NCI-H2227 (cell line): ENCODE measurements around the gene UQCC5.

Experiments used
- DNase-seq: peaks from one replicate; lab custom pipeline; 2025; ENCODE audit not compliant: unreplicated experiment; lab: John Stamatoyannopoulos, UW

UQCC5 gene, protein sequence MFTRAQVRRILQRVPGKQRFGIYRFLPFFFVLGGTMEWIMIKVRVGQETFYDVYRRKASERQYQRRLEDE

DNA sequence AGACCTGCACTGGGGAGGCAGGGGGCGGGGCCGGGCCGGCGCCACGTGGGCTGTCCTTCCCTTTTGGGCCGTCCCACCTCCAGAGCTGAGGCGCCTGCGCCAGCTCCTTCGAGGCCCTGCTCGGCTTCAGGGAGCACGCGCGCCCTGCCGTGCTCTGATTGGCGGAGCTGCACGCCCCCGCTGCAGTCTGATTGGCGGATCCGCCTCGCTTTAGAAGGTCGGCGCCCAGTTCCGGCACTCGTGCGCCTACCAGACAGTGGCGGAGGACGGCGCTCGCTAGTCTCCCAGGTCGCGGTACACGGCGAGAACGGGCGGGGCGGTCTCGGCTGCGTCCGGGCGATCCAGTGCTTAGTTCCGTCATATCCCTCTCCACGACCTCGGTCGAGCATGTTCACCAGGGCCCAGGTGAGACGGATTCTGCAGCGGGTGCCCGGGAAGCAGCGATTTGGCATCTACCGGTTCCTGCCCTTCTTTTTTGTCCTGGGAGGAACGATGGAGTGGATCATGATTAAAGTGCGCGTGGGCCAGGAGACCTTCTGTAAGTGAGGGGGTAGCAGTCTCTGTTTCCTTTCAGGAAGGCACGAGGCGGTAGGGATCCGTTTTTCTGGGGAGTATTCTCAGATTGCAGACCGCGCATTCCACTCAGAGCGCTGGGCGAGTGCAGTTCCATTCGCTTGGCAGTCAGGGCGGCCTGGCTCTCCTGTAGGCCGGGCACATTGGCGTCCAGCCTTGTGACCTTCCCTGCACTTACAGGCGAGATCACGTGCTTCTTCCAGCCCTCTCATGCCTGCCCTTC, at the start of gene UQCC5:
Gene UQCC5, plus strand, starts transcription at position 237 of the 796 bp plus-strand sequence. Its CDS starts 151 bp downstream, at position 388.
- peak; percentile 97 for DNase-seq

DNA sequence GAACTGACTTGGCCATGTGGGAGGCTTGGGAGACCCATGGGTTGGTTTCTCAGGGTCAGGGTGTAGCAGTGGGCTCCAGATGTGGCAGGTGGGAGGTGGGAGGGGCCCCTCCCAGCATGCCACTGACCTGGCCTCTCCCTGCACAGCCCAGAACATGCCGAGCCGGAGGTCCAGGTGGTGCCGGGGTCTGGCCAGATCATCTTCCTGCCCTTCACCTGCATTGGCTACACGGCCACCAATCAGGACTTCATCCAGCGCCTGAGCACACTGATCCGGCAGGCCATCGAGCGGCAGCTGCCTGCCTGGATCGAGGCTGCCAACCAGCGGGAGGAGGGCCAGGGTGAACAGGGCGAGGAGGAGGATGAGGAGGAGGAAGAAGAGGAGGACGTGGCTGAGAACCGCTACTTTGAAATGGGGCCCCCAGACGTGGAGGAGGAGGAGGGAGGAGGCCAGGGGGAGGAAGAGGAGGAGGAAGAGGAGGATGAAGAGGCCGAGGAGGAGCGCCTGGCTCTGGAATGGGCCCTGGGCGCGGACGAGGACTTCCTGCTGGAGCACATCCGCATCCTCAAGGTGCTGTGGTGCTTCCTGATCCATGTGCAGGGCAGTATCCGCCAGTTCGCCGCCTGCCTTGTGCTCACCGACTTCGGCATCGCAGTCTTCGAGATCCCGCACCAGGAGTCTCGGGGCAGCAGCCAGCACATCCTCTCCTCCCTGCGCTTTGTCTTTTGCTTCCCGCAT, 49.2 kb upstream of the UQCC5 start:
- DNase-seq, result no peak

DNA sequence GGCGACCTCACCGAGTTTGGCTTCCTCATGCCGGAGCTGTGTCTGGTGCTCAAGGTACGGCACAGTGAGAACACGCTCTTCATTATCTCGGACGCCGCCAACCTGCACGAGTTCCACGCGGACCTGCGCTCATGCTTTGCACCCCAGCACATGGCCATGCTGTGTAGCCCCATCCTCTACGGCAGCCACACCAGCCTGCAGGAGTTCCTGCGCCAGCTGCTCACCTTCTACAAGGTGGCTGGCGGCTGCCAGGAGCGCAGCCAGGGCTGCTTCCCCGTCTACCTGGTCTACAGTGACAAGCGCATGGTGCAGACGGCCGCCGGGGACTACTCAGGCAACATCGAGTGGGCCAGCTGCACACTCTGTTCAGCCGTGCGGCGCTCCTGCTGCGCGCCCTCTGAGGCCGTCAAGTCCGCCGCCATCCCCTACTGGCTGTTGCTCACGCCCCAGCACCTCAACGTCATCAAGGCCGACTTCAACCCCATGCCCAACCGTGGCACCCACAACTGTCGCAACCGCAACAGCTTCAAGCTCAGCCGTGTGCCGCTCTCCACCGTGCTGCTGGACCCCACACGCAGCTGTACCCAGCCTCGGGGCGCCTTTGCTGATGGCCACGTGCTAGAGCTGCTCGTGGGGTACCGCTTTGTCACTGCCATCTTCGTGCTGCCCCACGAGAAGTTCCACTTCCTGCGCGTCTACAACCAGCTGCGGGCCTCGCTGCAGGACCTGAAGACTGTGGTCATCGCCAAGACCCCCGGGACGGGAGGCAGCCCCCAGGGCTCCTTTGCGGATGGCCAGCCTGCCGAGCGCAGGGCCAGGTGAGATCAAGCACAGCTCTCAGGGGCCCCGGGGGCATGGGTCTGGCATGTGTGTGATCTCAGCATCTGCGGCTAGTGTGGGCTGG, 48.4 kb upstream of the UQCC5 start:
- DNase-seq, result no peak

DNA sequence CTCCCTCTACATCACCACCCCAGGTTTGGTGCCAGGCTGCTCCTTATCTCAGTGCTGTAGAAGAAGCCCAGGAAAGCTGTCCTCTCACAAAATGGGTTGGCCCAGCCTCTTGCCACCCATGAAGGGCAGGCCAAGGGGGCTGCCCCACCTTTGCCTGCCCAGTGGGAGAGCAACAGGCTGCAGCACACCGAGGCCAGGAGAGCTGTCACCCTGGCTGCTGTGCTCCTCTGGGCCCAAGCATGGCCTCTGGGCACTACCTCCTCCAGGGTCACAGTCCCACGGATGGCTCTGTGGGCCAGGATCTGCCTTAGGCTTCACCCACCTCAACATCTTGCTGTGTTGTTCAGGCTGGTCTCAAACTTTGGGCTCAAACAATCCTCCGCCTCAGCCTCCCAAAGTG, 47.7 kb upstream of the UQCC5 start:
- no peak for DNase-seq

DNA sequence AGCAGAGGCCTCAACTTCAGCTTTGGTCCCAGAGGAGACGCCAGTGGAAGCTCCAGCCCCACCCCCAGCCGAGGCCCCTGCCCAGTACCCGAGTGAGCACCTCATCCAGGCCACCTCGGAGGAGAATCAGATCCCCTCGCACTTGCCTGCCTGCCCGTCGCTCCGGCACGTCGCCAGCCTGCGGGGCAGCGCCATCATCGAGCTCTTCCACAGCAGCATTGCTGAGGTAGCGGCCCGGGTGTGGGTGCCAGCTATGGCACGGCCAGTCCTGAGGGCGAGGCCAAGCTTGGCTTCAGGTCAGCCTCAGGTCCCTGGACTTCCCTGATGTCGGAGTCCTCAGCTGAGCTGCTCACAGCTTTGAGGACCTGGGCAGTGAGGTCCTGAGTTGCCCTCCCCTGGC, 47.0 kb upstream of the UQCC5 start:
- DNase-seq, result no peak

DNA sequence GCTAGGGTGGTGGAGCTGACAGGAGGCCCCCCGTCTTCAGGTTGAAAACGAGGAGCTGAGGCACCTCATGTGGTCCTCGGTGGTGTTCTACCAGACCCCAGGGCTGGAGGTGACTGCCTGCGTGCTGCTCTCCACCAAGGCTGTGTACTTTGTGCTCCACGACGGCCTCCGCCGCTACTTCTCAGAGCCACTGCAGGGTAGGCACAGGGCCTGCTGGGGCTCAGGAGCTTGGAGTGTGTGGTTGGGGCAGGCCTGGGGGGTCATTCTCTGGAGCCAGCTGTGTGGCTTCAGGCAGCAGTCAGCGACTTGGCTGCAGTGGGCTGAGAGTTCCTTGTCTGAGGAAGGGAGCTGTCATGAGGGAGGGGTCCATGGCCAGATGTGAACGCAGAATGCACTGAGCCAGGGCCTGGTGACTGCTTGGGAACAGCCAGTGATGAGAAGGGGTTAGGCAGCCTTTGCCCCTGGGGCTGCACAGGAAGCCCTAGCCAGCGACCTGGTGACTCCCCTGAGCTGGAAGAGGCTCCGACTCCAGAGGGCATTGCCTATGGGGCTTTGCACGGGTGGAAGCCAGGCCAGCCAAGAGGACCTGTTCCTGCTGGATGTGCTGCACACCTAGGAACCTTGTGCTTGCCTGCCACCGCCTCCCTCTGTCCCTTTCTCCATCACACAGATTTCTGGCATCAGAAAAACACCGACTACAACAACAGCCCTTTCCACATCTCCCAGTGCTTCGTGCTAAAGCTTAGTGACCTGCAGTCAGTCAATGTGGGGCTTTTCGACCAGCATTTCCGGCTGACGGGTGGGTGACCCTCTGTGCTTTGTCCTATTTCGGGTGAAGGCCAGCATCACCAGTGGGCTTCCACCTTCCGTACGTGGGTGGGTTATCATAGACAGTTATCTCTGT, 46.1 kb upstream of the UQCC5 start:
- DNase-seq, result no peak

DNA sequence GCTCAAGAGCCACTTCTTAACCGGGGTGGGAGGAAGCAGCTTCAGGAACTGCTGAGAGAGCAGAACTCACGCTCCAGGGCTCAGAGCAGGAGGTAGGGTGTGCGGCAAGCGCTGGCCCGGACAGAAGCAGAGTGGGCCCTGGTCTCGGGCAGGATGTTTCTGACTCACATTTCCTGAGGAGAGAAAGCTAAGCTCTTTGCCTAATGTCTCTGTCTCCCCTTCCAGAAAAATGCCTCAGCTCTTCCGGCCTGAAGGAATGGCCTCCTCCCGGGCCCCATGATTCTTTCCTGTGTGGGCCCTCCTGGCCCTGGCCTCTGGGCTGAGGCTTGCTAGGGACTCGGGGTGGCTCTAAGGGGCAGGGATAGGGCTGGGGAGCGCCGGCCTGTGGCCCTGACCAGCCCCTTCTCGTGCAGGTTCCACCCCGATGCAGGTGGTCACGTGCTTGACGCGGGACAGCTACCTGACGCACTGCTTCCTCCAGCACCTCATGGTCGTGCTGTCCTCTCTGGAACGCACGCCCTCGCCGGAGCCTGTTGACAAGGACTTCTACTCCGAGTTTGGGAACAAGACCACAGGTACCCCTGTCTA, 45.4 kb upstream of the UQCC5 start:
- DNase-seq, result no peak

DNA sequence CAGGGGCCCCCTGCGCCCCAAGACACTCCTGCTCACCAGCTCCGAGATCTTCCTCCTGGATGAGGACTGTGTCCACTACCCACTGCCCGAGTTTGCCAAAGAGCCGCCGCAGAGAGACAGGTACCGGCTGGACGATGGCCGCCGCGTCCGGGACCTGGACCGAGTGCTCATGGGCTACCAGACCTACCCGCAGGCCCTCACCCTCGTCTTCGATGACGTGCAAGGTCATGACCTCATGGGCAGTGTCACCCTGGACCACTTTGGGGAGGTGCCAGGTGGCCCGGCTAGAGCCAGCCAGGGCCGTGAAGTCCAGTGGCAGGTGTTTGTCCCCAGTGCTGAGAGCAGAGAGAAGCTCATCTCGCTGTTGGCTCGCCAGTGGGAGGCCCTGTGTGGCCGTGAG, 44.3 kb upstream of the UQCC5 start:
- DNase-seq, result no peak

DNA sequence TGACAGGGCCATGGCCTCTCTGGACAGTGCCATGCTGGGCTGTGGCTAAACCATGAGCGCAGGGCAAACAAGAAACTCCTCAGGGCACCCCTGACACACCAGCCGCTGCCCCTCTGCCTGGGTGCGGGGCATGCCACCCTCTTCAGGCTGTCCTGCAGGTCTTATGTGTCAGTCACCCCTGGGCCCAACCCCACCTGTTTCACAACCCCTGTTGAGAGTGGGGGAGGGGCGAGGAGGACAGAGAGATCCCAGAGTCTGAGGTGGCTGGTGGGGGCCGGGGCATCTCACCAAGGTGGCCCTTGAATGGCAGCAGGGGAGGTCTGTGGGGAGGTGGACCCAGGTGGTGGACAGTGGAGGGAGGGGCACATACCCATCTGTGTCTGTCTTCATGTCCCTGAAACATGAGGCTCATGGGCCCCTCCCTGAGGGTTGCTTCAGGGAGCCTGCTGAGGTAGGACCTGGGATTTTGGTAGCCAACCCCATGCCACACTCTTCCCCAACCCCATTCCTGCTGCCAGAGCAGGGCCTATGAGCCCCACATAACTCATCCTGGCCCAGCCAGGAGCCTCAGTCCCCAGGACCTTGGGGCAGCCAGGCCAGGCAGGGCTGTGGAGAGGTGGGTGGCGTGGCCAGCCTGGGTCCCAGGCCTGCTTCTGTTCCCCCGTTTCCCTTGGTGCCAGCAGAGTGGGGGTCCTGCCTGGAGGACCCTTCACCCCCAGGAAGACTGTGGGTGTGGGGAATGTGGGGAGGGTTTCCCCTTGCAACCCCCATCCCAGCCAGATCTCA, 43.0 kb upstream of the UQCC5 start:
- no peak for DNase-seq

DNA sequence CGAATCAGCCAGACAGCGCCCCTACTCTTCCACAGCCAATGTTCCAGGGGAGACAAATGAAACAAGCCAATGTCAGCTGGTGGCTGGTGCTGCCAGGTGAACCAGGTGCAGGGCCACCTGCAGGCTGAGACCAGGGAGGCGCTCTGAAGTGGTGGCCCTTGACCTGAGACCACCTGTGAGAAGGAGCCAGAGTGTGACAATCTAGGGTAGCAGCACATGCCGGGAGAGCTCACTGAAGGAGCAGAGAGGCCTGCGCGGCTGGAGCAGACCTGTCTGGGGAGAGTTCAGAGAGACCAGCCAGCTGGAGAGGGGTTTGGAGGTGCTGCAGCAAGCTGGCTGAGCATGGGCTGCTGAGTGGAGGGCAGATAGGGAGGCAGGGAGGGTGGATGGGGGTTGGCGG, 42.0 kb upstream of the UQCC5 start:
- DNase-seq, result no peak

DNA sequence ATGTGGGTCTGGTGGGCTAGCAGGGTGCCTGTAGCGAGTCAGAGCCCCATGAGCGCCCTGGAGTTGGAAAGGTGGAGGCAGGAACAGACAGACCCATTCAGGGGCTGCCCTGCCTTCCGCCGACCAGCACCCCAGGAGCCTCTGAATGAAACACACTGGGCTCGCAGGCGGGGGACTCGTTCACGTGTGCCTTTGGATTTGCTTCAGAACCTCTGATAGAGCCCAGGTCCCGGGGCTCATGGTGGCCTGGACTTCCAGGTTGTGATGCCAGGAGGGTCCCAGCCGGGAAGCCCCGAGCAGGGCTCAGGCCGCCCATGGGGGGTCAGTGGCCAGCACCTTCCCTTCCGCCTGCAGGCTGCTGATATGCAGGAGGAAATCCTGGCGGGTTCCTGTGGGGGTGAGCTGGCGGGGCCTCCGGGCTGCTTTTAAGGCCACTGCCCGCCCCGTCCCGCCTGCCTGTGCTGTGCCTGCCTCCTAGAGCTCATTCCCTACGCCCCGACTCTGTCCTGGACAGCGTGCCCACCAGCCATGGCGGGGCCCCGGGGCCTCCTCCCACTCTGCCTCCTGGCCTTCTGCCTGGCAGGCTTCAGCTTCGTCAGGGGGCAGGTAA, 41.4 kb upstream of the UQCC5 start, which contains the start of gene STAB1:
Gene STAB1, plus strand, starts transcription at position 453 of the 610 bp plus-strand sequence. Its CDS starts 76 bp downstream, at position 529.
- DNase-seq, result no peak

DNA sequence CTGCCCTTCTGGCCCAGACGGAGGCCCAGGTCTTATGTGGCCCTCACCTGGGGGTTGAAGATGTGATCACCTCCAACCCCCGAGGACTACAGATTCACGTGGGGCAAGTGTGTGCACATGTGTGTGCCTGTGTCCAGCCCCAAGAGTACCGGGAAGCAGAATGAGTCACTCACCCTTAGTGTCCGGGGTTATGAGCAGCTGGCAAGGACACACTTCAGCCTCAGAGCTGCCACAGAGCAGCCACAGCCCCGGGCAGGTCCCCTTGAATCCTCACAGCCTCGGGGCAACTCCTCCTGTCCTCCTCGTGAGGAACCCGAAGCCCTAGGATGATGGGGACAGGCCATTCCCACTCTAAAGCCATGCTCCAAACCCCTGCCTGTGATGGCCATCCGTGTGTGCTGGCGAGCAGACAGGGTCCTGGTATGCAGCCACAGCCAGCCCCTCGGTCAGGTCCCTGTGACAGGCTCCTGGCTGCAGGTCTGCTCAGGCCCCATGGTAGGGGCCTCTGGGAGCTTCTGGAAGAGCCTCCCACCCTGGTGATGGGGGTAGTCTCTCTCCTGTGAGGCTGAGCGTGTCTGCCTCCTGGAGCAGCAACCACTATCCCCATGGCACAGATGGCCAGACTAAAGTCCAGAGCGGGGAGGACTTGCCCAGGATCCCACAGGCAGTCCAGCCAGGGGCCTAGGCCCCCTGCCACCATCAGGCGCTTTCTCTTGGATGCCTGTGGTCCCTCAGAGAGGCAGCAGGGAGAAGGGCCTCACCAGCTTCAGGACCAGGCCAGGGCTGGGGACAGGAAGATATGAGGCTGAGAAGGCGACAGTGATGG, 40.4 kb upstream of the UQCC5 start:
- no peak for DNase-seq

DNA sequence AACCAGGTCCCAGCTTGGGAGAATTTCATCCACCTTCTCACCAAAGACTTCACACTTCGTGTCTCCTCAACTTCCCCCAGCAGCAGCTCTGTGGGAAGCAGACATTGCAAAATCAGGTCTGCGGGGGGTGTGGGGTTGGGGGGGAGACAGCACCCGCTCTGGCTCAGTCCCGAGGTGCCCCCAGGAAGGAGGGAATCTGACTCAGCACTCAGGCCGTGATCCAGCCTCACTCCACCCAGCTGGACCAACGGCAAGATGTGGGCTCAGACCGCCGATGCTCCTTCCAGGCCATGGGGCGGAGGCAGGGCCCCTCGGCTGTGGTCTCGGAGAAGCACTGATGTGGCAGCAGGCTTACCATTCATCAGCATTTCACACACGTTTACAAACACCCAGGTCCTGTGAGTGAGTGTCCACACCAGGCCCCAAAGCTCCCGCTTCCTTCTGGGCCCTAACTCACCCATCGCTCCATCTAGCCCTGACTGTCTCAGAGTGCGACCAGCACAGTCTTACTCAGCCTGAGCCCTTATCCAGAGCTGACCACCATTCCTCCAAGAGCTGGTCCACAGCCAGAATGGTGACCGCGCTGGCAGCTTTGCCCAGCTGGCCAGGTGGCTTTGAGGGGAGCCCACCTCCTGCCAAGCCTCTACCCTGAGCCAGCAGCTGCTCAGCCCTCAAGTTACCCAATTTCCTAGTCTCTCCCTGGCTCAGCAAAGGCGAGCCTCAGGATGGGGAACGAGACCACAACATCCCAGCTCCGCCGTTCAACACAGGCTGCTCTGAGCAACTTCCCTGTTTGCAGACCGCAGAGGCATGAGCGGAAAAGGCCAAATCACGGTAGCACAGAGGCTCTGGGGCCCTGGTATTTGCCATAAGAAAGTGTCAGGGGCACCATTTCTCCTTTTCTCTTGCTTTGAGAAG, 38.0 kb upstream of the UQCC5 start:
- no peak for DNase-seq

DNA sequence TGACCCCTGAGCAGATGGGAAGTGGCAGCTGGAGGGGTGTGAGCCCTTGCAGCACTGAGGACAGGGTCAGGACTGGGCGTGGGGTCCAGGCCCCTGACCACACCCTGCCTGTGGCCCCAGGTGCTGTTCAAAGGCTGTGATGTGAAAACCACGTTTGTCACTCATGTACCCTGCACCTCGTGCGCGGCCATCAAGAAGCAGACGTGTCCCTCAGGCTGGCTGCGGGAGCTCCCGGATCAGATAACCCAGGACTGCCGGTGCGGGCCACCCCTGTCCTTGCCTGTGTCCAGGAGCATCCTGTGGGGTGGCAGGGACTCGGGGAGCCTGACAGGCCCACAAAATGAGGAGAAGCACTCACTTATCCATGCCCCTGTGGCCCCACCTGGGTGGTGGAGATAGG, 35.4 kb upstream of the UQCC5 start:
- no peak for DNase-seq

DNA sequence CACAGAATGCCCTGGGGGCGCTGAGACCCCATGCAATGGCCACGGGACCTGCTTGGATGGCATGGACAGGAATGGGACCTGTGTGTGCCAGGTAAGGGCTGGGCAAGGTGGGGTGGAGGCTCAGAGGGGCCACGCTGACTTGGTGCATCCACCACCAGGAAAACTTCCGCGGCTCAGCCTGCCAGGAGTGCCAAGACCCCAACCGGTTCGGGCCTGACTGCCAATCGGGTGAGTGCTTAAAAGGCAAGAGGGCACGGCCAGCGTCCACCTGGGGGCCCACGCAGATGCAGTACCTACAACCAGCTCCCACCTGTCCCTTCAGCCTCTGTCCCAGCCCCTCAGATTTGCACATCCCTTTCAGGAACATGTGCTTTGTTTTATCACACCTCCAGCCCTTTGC, 34.4 kb upstream of the UQCC5 start:
- DNase-seq, result no peak

DNA sequence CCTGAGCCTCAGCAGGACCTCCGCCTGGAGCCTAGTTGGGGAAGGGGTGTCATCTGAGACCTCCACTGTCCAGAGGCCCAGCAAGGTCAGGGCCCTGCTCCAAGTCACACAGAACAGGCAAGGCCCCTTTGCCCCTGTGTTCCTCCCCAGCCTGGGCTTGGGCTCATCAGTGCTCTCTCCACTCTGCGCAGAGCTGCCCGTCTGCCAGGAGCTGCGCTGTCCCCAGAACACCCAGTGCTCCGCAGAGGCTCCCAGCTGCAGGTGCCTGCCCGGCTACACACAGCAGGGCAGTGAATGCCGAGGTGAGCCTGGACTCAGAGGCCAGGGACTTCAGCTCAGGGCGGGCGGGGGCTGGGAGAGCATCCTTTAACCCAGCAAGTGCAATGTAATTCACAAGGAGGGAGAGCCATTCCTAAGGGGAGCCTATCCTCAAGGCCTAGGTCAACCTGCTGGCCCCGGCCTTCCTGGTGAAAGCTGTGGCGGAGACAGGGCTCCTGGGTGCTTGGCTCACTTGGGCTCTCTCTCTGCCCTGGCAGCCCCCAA, 33.5 kb upstream of the UQCC5 start:
- DNase-seq, result no peak
